Measurements from ENCODE around the gene TTYH2.
A peak's percentile ranks its signal among the peaks of the same experiment; 100 is the strongest.

TTYH2 gene

DNA sequence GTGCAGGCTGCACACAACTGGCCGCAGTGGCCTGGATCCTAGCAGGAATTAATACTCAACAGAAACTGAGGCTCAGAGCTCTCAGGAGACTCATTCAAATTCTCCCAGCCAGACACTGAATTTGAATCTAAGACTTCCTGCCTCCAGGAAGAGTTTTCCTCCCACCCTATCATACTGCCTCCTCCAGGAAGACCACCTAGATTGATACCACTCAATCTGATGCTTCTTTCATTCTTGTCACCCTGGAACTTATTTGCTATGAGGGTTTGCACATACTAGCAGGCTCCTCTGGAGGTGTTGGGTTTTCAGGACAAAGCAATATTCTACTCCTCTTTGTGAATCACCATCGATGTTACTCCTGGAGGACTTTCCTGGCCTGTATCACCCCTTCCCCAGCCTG lies 15.6 kb upstream of the TTYH2 start:
- no peak for DNase-seq
- H3K4me3 Mint-ChIP-seq = no peak overlapping the region
- TF ChIP-seq, protein P1, sequence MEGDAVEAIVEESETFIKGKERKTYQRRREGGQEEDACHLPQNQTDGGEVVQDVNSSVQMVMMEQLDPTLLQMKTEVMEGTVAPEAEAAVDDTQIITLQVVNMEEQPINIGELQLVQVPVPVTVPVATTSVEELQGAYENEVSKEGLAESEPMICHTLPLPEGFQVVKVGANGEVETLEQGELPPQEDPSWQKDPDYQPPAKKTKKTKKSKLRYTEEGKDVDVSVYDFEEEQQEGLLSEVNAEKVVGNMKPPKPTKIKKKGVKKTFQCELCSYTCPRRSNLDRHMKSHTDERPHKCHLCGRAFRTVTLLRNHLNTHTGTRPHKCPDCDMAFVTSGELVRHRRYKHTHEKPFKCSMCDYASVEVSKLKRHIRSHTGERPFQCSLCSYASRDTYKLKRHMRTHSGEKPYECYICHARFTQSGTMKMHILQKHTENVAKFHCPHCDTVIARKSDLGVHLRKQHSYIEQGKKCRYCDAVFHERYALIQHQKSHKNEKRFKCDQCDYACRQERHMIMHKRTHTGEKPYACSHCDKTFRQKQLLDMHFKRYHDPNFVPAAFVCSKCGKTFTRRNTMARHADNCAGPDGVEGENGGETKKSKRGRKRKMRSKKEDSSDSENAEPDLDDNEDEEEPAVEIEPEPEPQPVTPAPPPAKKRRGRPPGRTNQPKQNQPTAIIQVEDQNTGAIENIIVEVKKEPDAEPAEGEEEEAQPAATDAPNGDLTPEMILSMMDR (IDR thresholded peaks at IDR 0.05) = no peak
- peaks cover 45% of the 10 kb centered on the region for H3K4me1 Mint-ChIP-seq
- H3K9me3 Mint-ChIP-seq = no peaks in the 10 kb centered on the region
- no peaks in the 10 kb centered on the region for H3K36me3 Mint-ChIP-seq (ENCODE audit: low read depth)
- no peak overlapping the region for H3K27ac Mint-ChIP-seq
- peaks cover 58% of the 10 kb centered on the region for H3K27me3 Mint-ChIP-seq (ENCODE audit: low read depth, poor library complexity)

DNA sequence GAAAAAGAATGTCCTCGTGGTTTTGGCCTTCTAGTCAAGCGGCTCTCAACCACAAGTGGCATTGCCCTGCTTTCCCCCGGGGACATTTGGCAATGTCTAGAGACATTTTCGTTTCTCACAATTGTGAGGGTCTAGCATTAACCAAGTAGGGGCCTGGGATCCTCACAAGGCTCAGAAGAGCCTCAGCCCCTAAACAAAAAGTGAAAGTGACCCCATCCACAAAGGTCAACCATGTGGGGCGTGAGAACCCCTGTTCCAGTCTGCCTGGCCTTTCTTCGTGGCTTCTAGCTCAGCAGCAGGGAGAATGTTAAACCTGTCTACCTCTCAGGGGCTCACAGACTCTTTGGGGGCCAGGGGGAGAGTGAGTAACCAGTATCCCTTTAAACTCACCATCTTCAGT lies 14.7 kb upstream of the TTYH2 start:
- Mint-ChIP-seq H3K9me3 (no peaks in the 10 kb centered on the region), H3K4me1 (peaks cover 48% of the 10 kb centered on the region), H3K27me3 (ENCODE audit: low read depth, poor library complexity) (peaks cover 58% of the 10 kb centered on the region), H3K4me3 (no peak overlapping the region), H3K36me3 (ENCODE audit: low read depth) (peaks cover 4% of the 10 kb centered on the region), H3K27ac (no peak overlapping the region)
- no peak for DNase-seq
- TF ChIP-seq, protein P1 (IDR thresholded peaks at IDR 0.05) = no peak

DNA sequence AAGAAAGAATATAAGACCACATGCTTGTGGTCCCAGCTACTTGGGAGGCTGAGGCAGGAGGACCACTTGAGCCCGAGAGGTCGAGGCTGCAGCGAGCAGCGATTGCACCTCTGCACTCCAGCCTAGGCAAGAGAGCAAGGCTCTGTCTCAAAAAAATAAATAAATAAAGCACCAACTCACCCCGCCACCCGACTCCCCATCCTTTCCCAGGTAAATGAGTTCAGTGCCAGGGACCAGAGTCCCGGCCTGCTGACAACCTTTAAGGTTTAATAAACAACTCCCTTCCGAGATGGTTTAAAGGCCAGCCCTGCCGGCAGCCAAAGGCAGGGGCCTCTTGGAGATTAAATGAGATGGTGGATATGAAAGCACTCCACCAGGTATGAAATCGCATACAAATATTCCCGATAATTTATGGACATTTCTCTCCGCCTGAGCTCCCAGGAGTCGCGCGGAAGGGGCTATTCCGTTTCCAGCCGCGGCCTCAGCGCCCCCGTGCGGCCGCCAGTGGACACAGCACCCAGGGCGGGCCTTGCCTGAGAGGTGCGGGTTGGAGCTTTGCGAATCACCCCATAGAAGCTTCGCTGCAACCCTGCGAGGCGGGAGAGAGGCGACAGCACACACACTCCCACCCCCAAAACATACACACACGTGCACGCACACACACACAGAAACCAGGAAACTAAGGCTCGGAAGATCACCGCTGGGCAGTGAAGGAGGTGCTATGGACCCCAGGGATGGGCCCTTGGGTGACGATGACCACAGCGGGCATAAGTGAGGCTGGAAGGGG lies 13.9 kb upstream of the TTYH2 start:
- Mint-ChIP-seq H3K9me3 (no peaks in the 10 kb centered on the region), H3K27ac (no peak overlapping the region), H3K4me1 (peaks cover 48% of the 10 kb centered on the region), H3K27me3 (ENCODE audit: low read depth, poor library complexity) (peaks cover 52% of the 10 kb centered on the region), H3K4me3 (no peak overlapping the region), H3K36me3 (ENCODE audit: low read depth) (peaks cover 4% of the 10 kb centered on the region)
- TF ChIP-seq, protein P1 (IDR thresholded peaks at IDR 0.05) = peak; percentile 99
- peak; percentile 86 for DNase-seq

DNA sequence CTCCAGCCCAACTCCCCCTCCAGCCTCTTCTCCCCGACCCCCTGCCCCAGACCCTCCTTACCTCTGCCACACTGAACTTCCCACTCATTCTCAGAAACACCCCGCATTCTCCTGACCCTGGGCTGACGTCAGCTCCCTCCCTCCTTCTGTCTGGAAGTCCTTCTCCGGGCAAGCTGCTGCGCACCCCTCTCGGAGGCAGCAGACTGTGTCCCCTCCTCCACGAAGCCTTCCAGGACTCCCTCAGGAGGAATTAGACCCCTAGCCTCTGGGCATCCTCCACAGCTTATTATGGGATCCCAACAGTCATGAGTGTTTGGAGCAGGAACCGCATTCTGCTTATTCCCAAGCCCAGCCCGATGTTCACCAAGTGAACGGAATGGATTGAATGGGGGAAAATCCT lies 13.3 kb upstream of the TTYH2 start:
- Mint-ChIP-seq H3K4me1 (peaks cover 48% of the 10 kb centered on the region), H3K9me3 (no peaks in the 10 kb centered on the region), H3K27ac (no peak overlapping the region), H3K4me3 (no peak overlapping the region), H3K27me3 (ENCODE audit: low read depth, poor library complexity) (peaks cover 45% of the 10 kb centered on the region), H3K36me3 (ENCODE audit: low read depth) (peaks cover 8% of the 10 kb centered on the region)
- TF ChIP-seq, protein P1 (IDR thresholded peaks at IDR 0.05) = no peak
- no peak for DNase-seq

DNA sequence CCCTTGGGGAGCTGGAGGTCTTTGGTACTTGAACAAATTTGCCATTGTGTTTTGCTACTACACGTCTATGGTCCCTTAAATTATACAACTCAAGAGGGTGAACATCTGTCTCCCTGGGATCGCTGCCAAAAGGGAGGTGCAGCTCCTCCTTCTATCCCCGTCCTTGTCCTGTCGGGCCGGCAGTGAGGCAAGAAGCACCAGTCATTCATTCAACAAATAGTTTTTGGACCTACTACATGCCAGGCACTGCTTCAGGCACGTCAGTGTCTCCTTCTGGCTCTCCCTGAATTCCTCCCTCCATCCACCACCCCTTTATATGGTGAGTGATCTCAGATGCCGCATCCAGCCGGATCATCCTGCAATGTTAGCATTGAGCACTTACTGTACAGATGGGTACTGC lies 12.1 kb upstream of the TTYH2 start:
- Mint-ChIP-seq H3K9me3 (no peaks in the 10 kb centered on the region), H3K36me3 (ENCODE audit: low read depth) (peaks cover 19% of the 10 kb centered on the region), H3K4me3 (no peak overlapping the region), H3K27ac (no peak overlapping the region), H3K4me1 (peaks cover 47% of the 10 kb centered on the region), H3K27me3 (ENCODE audit: low read depth, poor library complexity) (peaks cover 34% of the 10 kb centered on the region)
- no peak for DNase-seq
- TF ChIP-seq, protein P1 (IDR thresholded peaks at IDR 0.05) = no peak

DNA sequence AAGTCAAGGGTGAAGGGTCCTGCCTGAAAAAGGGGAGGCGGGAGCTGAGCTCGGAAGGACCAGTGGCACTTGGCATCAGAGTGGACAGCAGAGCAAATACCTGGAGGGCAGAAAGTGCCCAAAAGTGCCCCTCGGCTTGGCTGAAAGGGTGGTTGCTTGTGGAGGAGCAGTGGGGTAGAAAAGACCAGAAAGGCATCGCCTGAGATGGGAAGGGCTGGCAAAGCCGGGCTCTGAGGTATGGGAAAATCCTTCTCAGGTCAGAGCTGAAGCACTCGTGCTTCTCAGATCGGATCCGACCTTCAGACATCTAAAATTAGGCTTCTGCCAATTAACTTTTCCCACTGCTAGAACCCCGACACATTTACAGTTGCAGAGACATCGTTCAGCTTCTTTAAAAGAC lies 11.4 kb upstream of the TTYH2 start:
- H3K4me3 Mint-ChIP-seq = no peak overlapping the region
- TF ChIP-seq, protein P1 (IDR thresholded peaks at IDR 0.05) = no peak
- peaks cover 32% of the 10 kb centered on the region for H3K27me3 Mint-ChIP-seq (ENCODE audit: low read depth, poor library complexity)
- peaks cover 45% of the 10 kb centered on the region for H3K4me1 Mint-ChIP-seq
- no peak overlapping the region for H3K27ac Mint-ChIP-seq
- H3K36me3 Mint-ChIP-seq (ENCODE audit: low read depth) = peaks cover 24% of the 10 kb centered on the region
- H3K9me3 Mint-ChIP-seq = no peaks in the 10 kb centered on the region
- no peak for DNase-seq
